ENCODE data around the gene ITM2C.

Gene ITM2C

GRCh38 chr2:230864605-230865306 is at the start of gene ITM2C:
ITM2C (plus strand) TSS chr2:230864942; CDS start chr2:230865026, 84 bp downstream.
- peak; percentile 79 for DNase-seq

- no peak for DNase-seq
These were observed 49.7 kb upstream of the ITM2C start for GRCh38 chr2:230815088-230815487.

- DNase-seq, result no peak
These were observed 48.0 kb upstream of the ITM2C start for GRCh38 chr2:230816735-230817134.

- DNase-seq, result no peak
These were observed 45.3 kb upstream of the ITM2C start for GRCh38 chr2:230819433-230819832.

GRCh38 chr2:230821261-230821990 is 43.3 kb upstream of the ITM2C start:
- DNase-seq, result no peak

GRCh38 chr2:230821991-230822520 is 42.7 kb upstream of the ITM2C start:
- no peak for DNase-seq

GRCh38 chr2:230823264-230823964 is 41.3 kb upstream of the ITM2C start:
- DNase-seq, result no peak

GRCh38 chr2:230824406-230824978 is 40.2 kb upstream of the ITM2C start:
- DNase-seq, result peak; percentile 61

- DNase-seq, result no peak
These were observed 39.4 kb upstream of the ITM2C start for GRCh38 chr2:230825354-230825753.

- DNase-seq, result no peak
These were observed 36.9 kb upstream of the ITM2C start for GRCh38 chr2:230827774-230828271.

GRCh38 chr2:230828272-230828961 is 36.3 kb upstream of the ITM2C start:
- peak; percentile 37 for DNase-seq

- DNase-seq, result no peak
These were observed 35.4 kb upstream of the ITM2C start for GRCh38 chr2:230829293-230829692.

GRCh38 chr2:230829959-230830358 is 34.8 kb upstream of the ITM2C start:
- DNase-seq, result no peak

GRCh38 chr2:230830428-230830827 is 34.3 kb upstream of the ITM2C start:
- peak; percentile 42 for DNase-seq

GRCh38 chr2:230840301-230840700 is 24.4 kb upstream of the ITM2C start:
- DNase-seq, result no peak

- no peak for DNase-seq
These were observed 22.3 kb upstream of the ITM2C start for GRCh38 chr2:230842473-230842872.

GRCh38 chr2:230843132-230843531 is 21.6 kb upstream of the ITM2C start:
- DNase-seq, result no peak

GRCh38 chr2:230846360-230846759 is 18.4 kb upstream of the ITM2C start:
- no peak for DNase-seq

GRCh38 chr2:230847883-230848388 is 16.8 kb upstream of the ITM2C start:
- DNase-seq, result peak; percentile 97

GRCh38 chr2:230849633-230850357 is 14.9 kb upstream of the ITM2C start:
- peak; percentile 87 for DNase-seq

- no peak for DNase-seq
These were observed 14.4 kb upstream of the ITM2C start for GRCh38 chr2:230850358-230850658.

- DNase-seq, result no peak
These were observed 12.6 kb upstream of the ITM2C start for GRCh38 chr2:230852113-230852512.

Measured in activated CD4-positive, alpha-beta T cell treated with anti-CD3 and anti-CD28 coated beads for 48 hours (primary cell).